ENCODE results near the gene TOX3. TPM values are rescaled to one million over a fixed set of nuclear protein-coding genes. Genes with fewer than 3 reads are reported as not detected.

TOX3 gene
- total RNA-seq, 1 donor from 2014 or later: under 0.01 TPM

DNA sequence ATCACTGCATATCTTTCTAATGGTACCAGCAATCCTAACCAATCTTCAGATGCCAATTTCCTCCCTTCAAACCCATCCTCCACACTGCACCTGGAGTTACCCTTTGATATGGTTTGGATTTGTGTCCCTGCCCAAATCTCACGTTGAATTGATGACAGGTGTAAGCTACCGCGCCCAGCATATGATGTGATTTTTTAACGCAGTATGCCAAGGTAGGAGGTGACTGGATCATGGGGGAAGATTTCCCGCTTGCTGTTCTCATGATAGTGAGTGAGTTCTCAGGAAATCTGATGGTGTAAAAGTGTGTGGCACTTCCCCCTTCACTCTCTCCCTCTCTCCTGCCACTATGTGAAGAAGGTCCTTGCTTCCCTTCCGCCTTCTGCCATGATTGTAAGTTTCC, 57.0 kb downstream of the TOX3 start:
- FAIRE-seq: no peak

GRCh38 chr16:52488837-52489289, 58.1 kb downstream of the TOX3 start:
- FAIRE-seq: no peak
- DNase-seq (ENCODE audit: low read depth): no peak
- Histone ChIP-seq H3K27me3 (ENCODE audit: control insufficient read depth, insufficient read depth, low read length) (no peaks in the 10 kb centered on the region), H3K4me3 (ENCODE audit: low read depth, low read length) (no peak overlapping the region), H3K36me3 (ENCODE audit: control insufficient read depth, insufficient read depth, low read length) (no peaks in the 10 kb centered on the region)
- TF ChIP-seq, protein P1, sequence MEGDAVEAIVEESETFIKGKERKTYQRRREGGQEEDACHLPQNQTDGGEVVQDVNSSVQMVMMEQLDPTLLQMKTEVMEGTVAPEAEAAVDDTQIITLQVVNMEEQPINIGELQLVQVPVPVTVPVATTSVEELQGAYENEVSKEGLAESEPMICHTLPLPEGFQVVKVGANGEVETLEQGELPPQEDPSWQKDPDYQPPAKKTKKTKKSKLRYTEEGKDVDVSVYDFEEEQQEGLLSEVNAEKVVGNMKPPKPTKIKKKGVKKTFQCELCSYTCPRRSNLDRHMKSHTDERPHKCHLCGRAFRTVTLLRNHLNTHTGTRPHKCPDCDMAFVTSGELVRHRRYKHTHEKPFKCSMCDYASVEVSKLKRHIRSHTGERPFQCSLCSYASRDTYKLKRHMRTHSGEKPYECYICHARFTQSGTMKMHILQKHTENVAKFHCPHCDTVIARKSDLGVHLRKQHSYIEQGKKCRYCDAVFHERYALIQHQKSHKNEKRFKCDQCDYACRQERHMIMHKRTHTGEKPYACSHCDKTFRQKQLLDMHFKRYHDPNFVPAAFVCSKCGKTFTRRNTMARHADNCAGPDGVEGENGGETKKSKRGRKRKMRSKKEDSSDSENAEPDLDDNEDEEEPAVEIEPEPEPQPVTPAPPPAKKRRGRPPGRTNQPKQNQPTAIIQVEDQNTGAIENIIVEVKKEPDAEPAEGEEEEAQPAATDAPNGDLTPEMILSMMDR (IDR thresholded peaks at IDR 0.05; ENCODE audit: insufficient read depth, low read length, severe bottlenecking): no peak

More for the DNA sequence above, 57.0 kb downstream of the TOX3 start:
- Histone ChIP-seq H3K27me3 (ENCODE audit: control insufficient read depth, insufficient read depth, low read length) (no peaks in the 10 kb centered on the region), H3K4me3 (ENCODE audit: low read depth, low read length) (no peak overlapping the region), H3K36me3 (ENCODE audit: control insufficient read depth, insufficient read depth, low read length) (no peaks in the 10 kb centered on the region)
- TF ChIP-seq, protein P1 (IDR thresholded peaks at IDR 0.05; ENCODE audit: insufficient read depth, low read length, severe bottlenecking): no peak
- DNase-seq (ENCODE audit: low read depth): no peak

GRCh38 chr16:52487849-52488457, 59.0 kb downstream of the TOX3 start:
- TF ChIP-seq, protein P1 (IDR thresholded peaks at IDR 0.05; ENCODE audit: insufficient read depth, low read length, severe bottlenecking): no peak
- FAIRE-seq: no peak
- DNase-seq (ENCODE audit: low read depth): no peak

GRCh38 chr16:52480237-52480636, 66.7 kb downstream of the TOX3 start:
- Histone ChIP-seq H3K4me3 (ENCODE audit: low read depth, low read length) (no peak overlapping the region), H3K27me3 (ENCODE audit: control insufficient read depth, insufficient read depth, low read length) (peaks cover 2% of the 10 kb centered on the region), H3K36me3 (ENCODE audit: control insufficient read depth, insufficient read depth, low read length) (no peaks in the 10 kb centered on the region)
- DNase-seq (ENCODE audit: low read depth) (no peak), FAIRE-seq (no peak)
- TF ChIP-seq, protein P1 (IDR thresholded peaks at IDR 0.05; ENCODE audit: insufficient read depth, low read length, severe bottlenecking): no peak

More at GRCh38 chr16:52487849-52488457, 59.0 kb downstream of the TOX3 start:
- Histone ChIP-seq H3K27me3 (ENCODE audit: control insufficient read depth, insufficient read depth, low read length) (no peaks in the 10 kb centered on the region), H3K36me3 (ENCODE audit: control insufficient read depth, insufficient read depth, low read length) (no peaks in the 10 kb centered on the region), H3K4me3 (ENCODE audit: low read depth, low read length) (no peak overlapping the region)

DNA sequence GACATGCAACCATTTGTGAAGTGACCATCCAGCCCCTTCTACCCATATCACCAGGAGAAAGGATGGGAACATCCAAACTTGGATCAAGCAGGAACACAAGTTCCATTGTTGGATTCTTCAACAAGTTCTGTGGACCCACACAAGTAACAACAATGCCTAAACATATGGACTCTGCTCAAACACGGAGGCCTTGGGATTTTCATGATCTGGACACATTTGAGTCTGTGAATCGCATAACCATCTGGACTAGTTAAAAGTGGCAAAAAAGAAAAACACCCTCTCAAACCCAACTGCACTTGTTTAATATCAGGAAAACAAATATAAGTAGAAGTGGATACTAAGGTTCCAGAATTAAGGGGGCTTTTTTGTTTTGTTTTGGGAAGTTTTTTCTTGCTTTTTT, 70.8 kb downstream of the TOX3 start:
- FAIRE-seq (no peak), DNase-seq (ENCODE audit: low read depth) (no peak)
- no peaks in the 10 kb centered on the region for H3K36me3 ChIP-seq (ENCODE audit: control insufficient read depth, insufficient read depth, low read length)
- no peak overlapping the region for H3K4me3 ChIP-seq (ENCODE audit: low read depth, low read length)
- H3K27me3 ChIP-seq (ENCODE audit: control insufficient read depth, insufficient read depth, low read length): peaks cover 2% of the 10 kb centered on the region
- TF ChIP-seq, protein P1 (IDR thresholded peaks at IDR 0.05; ENCODE audit: insufficient read depth, low read length, severe bottlenecking): no peak

DNA sequence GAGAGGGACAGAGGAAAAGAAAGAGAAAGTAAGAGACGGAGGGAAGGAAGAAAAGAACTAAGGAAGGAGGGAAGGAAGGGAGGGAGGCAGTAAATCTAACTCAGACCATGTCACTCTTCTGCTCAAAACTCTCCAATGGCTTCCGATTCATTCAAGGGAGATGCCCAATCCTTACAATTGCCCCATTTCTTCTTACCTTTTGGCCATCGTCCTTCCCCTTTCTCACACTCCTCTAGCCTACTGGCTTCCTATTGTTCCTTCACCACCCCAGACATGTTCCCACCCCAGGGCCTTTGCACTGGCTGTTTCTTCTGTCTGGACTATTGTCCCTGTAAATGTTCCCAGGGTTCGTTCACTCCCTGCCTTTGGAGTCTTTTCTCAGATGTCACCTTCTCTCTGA, 72.3 kb downstream of the TOX3 start:
- TF ChIP-seq, protein P1 (IDR thresholded peaks at IDR 0.05; ENCODE audit: insufficient read depth, low read length, severe bottlenecking): no peak
- H3K36me3 ChIP-seq (ENCODE audit: control insufficient read depth, insufficient read depth, low read length): no peaks in the 10 kb centered on the region
- no peak for DNase-seq (ENCODE audit: low read depth)
- H3K27me3 ChIP-seq (ENCODE audit: control insufficient read depth, insufficient read depth, low read length): no peaks in the 10 kb centered on the region
- FAIRE-seq: no peak
- H3K4me3 ChIP-seq (ENCODE audit: low read depth, low read length): no peak overlapping the region
